PC-9 (cell line): ENCODE results near the gene TMEM234.

ENCODE experiments used
- CTCF ChIP-seq: fragments of 200-600 bp; sonication (generic); conservative IDR thresholded peaks from 2 replicates; pipeline ENCODE4 v1.6.1; 2017; ENCODE audit warnings: mixed run types, antibody characterized with exemption, mild to moderate bottlenecking, moderate library complexity
- EZH2 ChIP-seq: fragments of 200-600 bp; sonication (generic); IDR thresholded peaks from 2 replicates; pipeline ENCODE4 v1.8.0; 2017; ENCODE audit warnings: antibody characterized with exemption, low read depth

- TF ChIP-seq CTCF (no peak), EZH2 (no peak)
Observed at GRCh38 chr1:32234792-32235191, 12.6 kb upstream of the TMEM234 start.
